ENCODE measurements around the gene MCUR1. TPM values are rescaled to one million over a fixed set of nuclear protein-coding genes. Genes with fewer than 3 reads are reported as not detected.

MCUR1 gene
- total and polyA plus RNA-seq, 4 donors = 8.0 to 42.1 (median 20.6) TPM

- peaks cover 0 to 14% (median 14%) of the 10 kb centered on the region in 3 donors for H3K27me3 ChIP-seq (ENCODE audit: control insufficient read depth in 3 of 3, insufficient read depth in 3 of 3, low read length in 2 of 3)
Measured at GRCh38 chr6:13859871-13860555, 45.7 kb upstream of the MCUR1 start.

GRCh38 chr6:13854716-13855250 is 40.4 kb upstream of the MCUR1 start:
- Histone ChIP-seq H3K36me3 (ENCODE audit: control insufficient read depth in 4 of 4, insufficient read depth in 4 of 4, low read length in 4 of 4) (no peaks in the 10 kb centered on the region), H3K9ac (ENCODE audit: insufficient read depth in 1 of 2, low read length in 2 of 2) (no peak overlapping the region), H3K27me3 (ENCODE audit: control insufficient read depth in 3 of 3, insufficient read depth in 3 of 3, low read length in 2 of 3) (peaks cover 0 to 14% (median 14%) of the 10 kb centered on the region in 3 donors), H3K4me1 (ENCODE audit: control insufficient read depth in 5 of 5, insufficient read depth in 5 of 5, low read length in 5 of 5) (peaks cover 0 to 3% (median 0%) of the 10 kb centered on the region in 5 donors), H3K27ac (ENCODE audit: low read depth in 1 of 2, low read length in 1 of 2) (no peak overlapping the region), H3K9me3 (ENCODE audit: control insufficient read depth in 4 of 4, insufficient read depth in 3 of 4, low read length in 3 of 4) (peaks cover 0 to 2% (median 0%) of the 10 kb centered on the region in 4 donors), H3K4me3 (no peak overlapping the region)
- DNase-seq = no peak
- WGBS, 2 donors = 86 to 97% methylated on average over 32 to 34 of the region's 34 CpGs
- TF ChIP-seq CTCF (IDR thresholded peaks at IDR 0.05; ENCODE audit: control extremely low read depth, extremely low read depth) = no peak
- no peak for ATAC-seq (ENCODE audit: insufficient read depth, low FRiP score)

More at GRCh38 chr6:13859871-13860555, 45.7 kb upstream of the MCUR1 start:
- Histone ChIP-seq H3K4me3 (no peak overlapping the region), H3K9ac (ENCODE audit: insufficient read depth in 1 of 2, low read length in 2 of 2) (no peak overlapping the region), H3K36me3 (ENCODE audit: control insufficient read depth in 4 of 4, insufficient read depth in 4 of 4, low read length in 4 of 4) (no peaks in the 10 kb centered on the region), H3K9me3 (ENCODE audit: control insufficient read depth in 4 of 4, insufficient read depth in 3 of 4, low read length in 3 of 4) (no peaks in the 10 kb centered on the region), H3K27ac (ENCODE audit: low read depth in 1 of 2, low read length in 1 of 2) (no peak overlapping the region), H3K4me1 (ENCODE audit: control insufficient read depth in 5 of 5, insufficient read depth in 5 of 5, low read length in 5 of 5) (peaks cover 0 to 4% (median 0%) of the 10 kb centered on the region in 5 donors)
- TF ChIP-seq CTCF (IDR thresholded peaks at IDR 0.05; ENCODE audit: control extremely low read depth, extremely low read depth) = no peak
- peak in 1 of 3 donors; percentile 32 for DNase-seq
- 21 to 27% methylated on average over 55 to 66 of the region's 66 CpGs for WGBS, 2 donors
- ATAC-seq (ENCODE audit: insufficient read depth, low FRiP score) = no peak

GRCh38 chr6:13853871-13854270 is 39.5 kb upstream of the MCUR1 start:
- TF ChIP-seq CTCF (IDR thresholded peaks at IDR 0.05; ENCODE audit: control extremely low read depth, extremely low read depth) = no peak
- ATAC-seq (ENCODE audit: insufficient read depth, low FRiP score) (no peak), DNase-seq (no peak)
- Histone ChIP-seq H3K27me3 (ENCODE audit: control insufficient read depth in 3 of 3, insufficient read depth in 3 of 3, low read length in 2 of 3) (peaks cover 0 to 10% (median 6%) of the 10 kb centered on the region in 3 donors), H3K9ac (ENCODE audit: insufficient read depth in 1 of 2, low read length in 2 of 2) (no peak overlapping the region), H3K4me1 (ENCODE audit: control insufficient read depth in 5 of 5, insufficient read depth in 5 of 5, low read length in 5 of 5) (peaks cover 0 to 2% (median 0%) of the 10 kb centered on the region in 5 donors), H3K9me3 (ENCODE audit: control insufficient read depth in 4 of 4, insufficient read depth in 3 of 4, low read length in 3 of 4) (peaks cover 0 to 2% (median 0%) of the 10 kb centered on the region in 4 donors), H3K27ac (ENCODE audit: low read depth in 1 of 2, low read length in 1 of 2) (no peak overlapping the region), H3K4me3 (no peak overlapping the region), H3K36me3 (ENCODE audit: control insufficient read depth in 4 of 4, insufficient read depth in 4 of 4, low read length in 4 of 4) (no peaks in the 10 kb centered on the region)
- WGBS, 2 donors = 90 to 93% methylated on average over 5 of the region's 5 CpGs

Data from lung (tissue), 12 donors.